GM12873 (cell line): ENCODE results near the gene INPP5B.

Experiments used
- CTCF ChIP-seq: IDR thresholded peaks from 2 replicates; pipeline ENCODE4 v1.5.1; 2012; ENCODE audit warnings: low read depth, mild to moderate bottlenecking, moderate library complexity, low read length, control low read depth; ENCODE audit not compliant: insufficient read depth; ENCODE audit errors: missing control alignments

The INPP5B gene

GRCh38 chr1:37831109-37831508, 115.7 kb downstream of the INPP5B start:
- TF ChIP-seq CTCF, result no peak

- no peak for TF ChIP-seq CTCF
Measured at GRCh38 chr1:37828410-37829074, 118.3 kb downstream of the INPP5B start.

GRCh38 chr1:37825506-37825905, 121.3 kb downstream of the INPP5B start:
- no peak for TF ChIP-seq CTCF

GRCh38 chr1:37824001-37824400, 122.9 kb downstream of the INPP5B start:
- TF ChIP-seq CTCF, result no peak

GRCh38 chr1:37822906-37823815, 123.7 kb downstream of the INPP5B start:
- TF ChIP-seq CTCF, result no peak

GRCh38 chr1:37821481-37821880, 125.4 kb downstream of the INPP5B start:
- no peak for TF ChIP-seq CTCF

- peak; percentile 23 for TF ChIP-seq CTCF
Measured at GRCh38 chr1:37817481-37817880, 129.4 kb downstream of the INPP5B start.
